Osteocyte (in vitro differentiated cells): Measurements from ENCODE around the gene ZNF511. TPM values are rescaled to one million over a fixed set of nuclear protein-coding genes. Genes with fewer than 3 reads are reported as not detected.

Experiments
- DNase-seq: peaks from one replicate; pipeline ENCODE4 v3.0.0; 2021; ENCODE audit warnings: mixed read lengths; ENCODE audit not compliant: unreplicated experiment; ENCODE audit errors: extremely low spot score
- H3K27ac Mint-ChIP-seq: one replicate; pipeline ENCODE4 v1.8.0; 2021; ENCODE audit warnings: mild to moderate bottlenecking, mixed read lengths; ENCODE audit not compliant: unreplicated experiment
- H3K27me3 Mint-ChIP-seq: one replicate; pipeline ENCODE4 v1.8.0; 2021; ENCODE audit warnings: mixed read lengths; ENCODE audit not compliant: unreplicated experiment
- H3K36me3 Mint-ChIP-seq: one replicate; pipeline ENCODE4 v1.8.0; 2021; ENCODE audit warnings: mixed read lengths; ENCODE audit not compliant: unreplicated experiment
- H3K4me1 Mint-ChIP-seq: one replicate; pipeline ENCODE4 v1.8.0; 2021; ENCODE audit warnings: mixed read lengths; ENCODE audit not compliant: unreplicated experiment
- H3K4me3 Mint-ChIP-seq: one replicate; pipeline ENCODE4 v1.8.0; 2021; ENCODE audit warnings: mild to moderate bottlenecking, moderate library complexity, mixed read lengths; ENCODE audit not compliant: unreplicated experiment
- H3K9me3 Mint-ChIP-seq: one replicate; pipeline ENCODE4 v1.8.0; 2021; ENCODE audit warnings: mixed read lengths; ENCODE audit not compliant: unreplicated experiment
- CTCF ChIP-seq: fragments of 200-600 bp; sonication (generic); IDR thresholded peaks from 2 replicates; pipeline ENCODE4 v1.5.0; 2021; ENCODE audit warnings: antibody characterized with exemption, mild to moderate bottlenecking, moderate library complexity
- total RNA-seq: library from RNA; stranded (reverse); gene quantifications from 2 replicates; pipeline ENCODE4 v1.2.1, GENCODE V29; 2021

ZNF511 gene
- total RNA-seq, 1 donor from 2014 or later, result 39.1 TPM

DNA sequence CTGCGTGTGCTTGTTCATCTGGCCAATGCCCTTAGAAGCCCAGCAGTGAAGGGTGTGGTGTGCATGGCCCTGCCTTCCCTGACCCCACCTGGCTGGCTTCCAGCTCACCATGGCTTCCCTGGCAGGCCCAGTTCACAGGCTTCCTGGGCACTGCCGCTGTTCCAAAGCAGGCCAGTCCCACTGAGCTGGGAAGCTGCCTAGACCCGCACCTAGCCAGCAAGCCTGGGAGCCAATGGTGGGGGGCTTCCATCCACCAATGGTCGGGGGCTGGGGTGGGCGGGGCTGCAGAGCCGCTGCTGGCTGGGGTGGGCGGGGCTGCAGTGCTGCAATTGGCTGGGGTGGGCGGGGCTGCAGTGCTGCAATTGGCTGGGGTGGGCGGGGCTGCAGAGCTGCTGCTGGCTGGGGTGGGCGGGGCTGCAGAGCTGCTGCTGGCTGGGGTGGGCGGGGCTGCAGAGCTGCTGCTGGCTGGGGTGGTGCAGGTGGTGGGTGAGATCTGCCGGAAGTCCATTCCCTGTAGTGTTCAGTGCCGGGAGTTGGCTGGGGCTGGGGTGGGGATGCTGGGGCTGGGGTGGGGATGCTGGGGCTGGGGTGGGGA is 15.6 kb downstream of the ZNF511 start:
- Mint-ChIP-seq H3K27ac (no peak overlapping the region), H3K9me3 (no peaks in the 10 kb centered on the region), H3K36me3 (no peaks in the 10 kb centered on the region), H3K27me3 (no peaks in the 10 kb centered on the region), H3K4me1 (peaks cover 37% of the 10 kb centered on the region), H3K4me3 (peak overlapping the region; percentile 38)
- DNase-seq, result peak; percentile 92
- no peak for TF ChIP-seq CTCF

DNA sequence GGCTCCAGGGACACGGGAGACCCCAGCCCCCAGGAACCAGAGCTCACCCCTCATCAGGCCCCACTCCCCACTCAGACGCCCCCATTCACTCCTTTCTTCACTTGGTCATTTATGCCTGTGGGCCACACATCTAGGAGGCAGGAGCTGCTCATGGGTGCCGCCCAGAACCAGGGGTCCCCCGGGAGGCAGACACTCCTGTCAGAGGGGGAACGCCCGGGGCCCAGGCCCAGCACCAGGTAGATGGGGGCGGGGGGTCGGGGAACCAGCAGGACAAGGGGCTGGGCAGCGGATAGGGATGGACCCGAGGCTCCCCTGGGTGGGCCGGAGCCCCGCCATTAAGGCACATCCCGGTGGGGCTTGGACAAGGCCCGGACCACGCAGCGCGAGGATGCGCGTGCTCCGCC is 16.1 kb downstream of the ZNF511 start:
- no peaks in the 10 kb centered on the region for H3K9me3 Mint-ChIP-seq
- DNase-seq, result no peak
- H3K27ac Mint-ChIP-seq, result no peak overlapping the region
- no peak for TF ChIP-seq CTCF
- H3K27me3 Mint-ChIP-seq, result no peaks in the 10 kb centered on the region
- H3K36me3 Mint-ChIP-seq, result no peaks in the 10 kb centered on the region
- H3K4me1 Mint-ChIP-seq, result peaks cover 42% of the 10 kb centered on the region
- H3K4me3 Mint-ChIP-seq, result peak overlapping the region; percentile 52

DNA sequence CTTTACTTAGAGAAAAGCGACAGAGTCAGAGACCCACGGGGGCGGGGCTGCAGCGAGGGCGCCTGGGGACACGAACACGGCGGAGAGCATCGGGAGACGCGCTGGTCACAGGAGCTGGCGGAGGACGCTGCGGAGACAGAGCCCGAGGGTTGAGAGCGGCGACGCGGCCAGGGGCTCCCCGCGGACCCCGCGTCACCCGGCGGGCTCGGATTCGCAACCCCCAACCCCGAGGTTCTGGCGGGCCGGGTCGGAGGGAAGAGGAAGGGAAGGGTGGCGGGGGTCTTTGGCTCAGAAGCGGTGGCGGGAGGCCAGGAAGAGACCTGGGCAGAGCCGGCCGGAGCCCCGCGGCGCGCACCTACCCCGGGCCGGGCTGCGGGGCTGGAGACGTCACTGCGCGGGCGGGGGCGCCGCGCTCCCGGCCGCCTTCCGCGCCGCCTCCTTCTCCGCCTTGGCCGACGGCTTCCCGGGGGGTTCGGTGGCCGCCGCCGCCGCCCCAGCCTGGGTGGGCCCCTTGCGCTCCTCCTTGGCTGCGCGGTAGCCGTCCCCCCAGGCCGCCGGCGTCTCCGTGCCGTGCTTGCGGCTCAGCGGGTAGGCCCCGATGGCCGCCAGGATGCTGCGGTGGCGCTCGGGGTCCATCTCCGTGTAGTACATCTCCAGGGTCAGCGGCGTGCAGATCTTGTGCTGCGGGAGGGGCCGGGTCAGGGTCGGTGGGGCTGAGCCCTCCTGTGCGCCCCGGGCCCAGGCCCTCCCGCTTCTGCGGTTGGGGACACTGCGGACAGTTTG is 16.9 kb downstream of the ZNF511 start:
- no peaks in the 10 kb centered on the region for H3K27me3 Mint-ChIP-seq

DNA sequence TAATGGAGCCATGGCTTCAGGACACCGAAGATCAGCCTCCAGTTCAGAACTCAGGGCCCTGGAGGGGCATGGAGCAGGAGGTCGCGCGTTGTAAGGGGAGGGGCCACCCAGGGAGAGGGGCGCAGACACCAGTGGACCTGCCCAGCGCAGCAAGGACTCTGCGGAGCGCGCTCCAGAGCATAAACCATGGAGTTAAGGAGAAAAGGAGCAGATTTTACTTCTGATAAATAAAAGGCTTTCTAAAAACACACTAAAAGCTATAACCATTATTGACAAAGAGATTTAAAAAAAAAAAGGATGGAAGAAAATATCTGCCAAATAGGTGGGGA is 17.5 kb downstream of the ZNF511 start:
- Mint-ChIP-seq H3K27ac (no peak overlapping the region), H3K27me3 (no peaks in the 10 kb centered on the region), H3K9me3 (no peaks in the 10 kb centered on the region), H3K4me3 (peak overlapping the region; percentile 70), H3K4me1 (peaks cover 45% of the 10 kb centered on the region), H3K36me3 (no peaks in the 10 kb centered on the region)
- no peak for DNase-seq
- no peak for TF ChIP-seq CTCF

More for the DNA sequence above, 16.9 kb downstream of the ZNF511 start:
- H3K4me3 Mint-ChIP-seq, result peak overlapping the region; percentile 77
- peak; percentile 85 for DNase-seq
- no peak for TF ChIP-seq CTCF
- peaks cover 45% of the 10 kb centered on the region for H3K4me1 Mint-ChIP-seq
- H3K36me3 Mint-ChIP-seq, result no peaks in the 10 kb centered on the region
- H3K9me3 Mint-ChIP-seq, result no peaks in the 10 kb centered on the region
- H3K27ac Mint-ChIP-seq, result peak overlapping the region; percentile 79
